ENCODE results near the gene GRIFIN.

DNA sequence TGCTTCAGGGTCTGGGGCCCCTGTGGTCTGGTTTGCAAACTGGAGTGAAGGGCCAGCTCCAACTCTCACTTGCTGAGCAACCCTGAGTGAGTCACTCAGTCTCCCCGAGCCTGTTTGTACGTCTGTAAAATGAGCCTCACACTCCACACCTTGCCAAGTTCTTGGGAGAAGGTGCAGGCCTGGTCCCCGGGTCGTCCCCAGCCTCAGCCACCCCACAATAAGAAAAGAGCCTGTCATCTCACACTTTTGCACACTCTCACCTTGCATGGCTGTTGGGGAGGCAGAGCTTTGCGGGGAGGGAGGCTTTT, 5.2 kb downstream of the GRIFIN start:
- TF ChIP-seq, protein P1, sequence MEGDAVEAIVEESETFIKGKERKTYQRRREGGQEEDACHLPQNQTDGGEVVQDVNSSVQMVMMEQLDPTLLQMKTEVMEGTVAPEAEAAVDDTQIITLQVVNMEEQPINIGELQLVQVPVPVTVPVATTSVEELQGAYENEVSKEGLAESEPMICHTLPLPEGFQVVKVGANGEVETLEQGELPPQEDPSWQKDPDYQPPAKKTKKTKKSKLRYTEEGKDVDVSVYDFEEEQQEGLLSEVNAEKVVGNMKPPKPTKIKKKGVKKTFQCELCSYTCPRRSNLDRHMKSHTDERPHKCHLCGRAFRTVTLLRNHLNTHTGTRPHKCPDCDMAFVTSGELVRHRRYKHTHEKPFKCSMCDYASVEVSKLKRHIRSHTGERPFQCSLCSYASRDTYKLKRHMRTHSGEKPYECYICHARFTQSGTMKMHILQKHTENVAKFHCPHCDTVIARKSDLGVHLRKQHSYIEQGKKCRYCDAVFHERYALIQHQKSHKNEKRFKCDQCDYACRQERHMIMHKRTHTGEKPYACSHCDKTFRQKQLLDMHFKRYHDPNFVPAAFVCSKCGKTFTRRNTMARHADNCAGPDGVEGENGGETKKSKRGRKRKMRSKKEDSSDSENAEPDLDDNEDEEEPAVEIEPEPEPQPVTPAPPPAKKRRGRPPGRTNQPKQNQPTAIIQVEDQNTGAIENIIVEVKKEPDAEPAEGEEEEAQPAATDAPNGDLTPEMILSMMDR (IDR thresholded peaks at IDR 0.05 in 2 of 3, conservative IDR thresholded peaks at IDR 0.05 in 1 of 3; ENCODE audit: insufficient read depth in 2 of 3, low read depth in 1 of 3, low read length in 3 of 3), result no peak
- TF ChIP-seq RBBP5 (IDR thresholded peaks at IDR 0.05; ENCODE audit: borderline replicate concordance, insufficient read depth, low read length, poor library complexity, severe bottlenecking), result no peak
- TF ChIP-seq TBP (optimal IDR thresholded peaks at IDR 0.05; ENCODE audit: low read depth, low read length), result no peak
- no peak for TF ChIP-seq CSDE1 (IDR thresholded peaks at IDR 0.05)
- no peak for TF ChIP-seq NFXL1 (CRISPR knock-in tag; IDR thresholded peaks at IDR 0.05)
- no peak for TF ChIP-seq CBX5 (IDR thresholded peaks at IDR 0.05; ENCODE audit: borderline replicate concordance, low read depth)
- TF ChIP-seq POLR2A (conservative IDR thresholded peaks at IDR 0.05), result no peak
- no peak for TF ChIP-seq ARNT (IDR thresholded peaks at IDR 0.05)
- no peak for TF ChIP-seq ZNF780A (CRISPR knock-in tag; IDR thresholded peaks at IDR 0.05)
- TF ChIP-seq ELF4 (CRISPR knock-in tag; IDR thresholded peaks at IDR 0.05), result no peak
- TF ChIP-seq NRF1 (conservative IDR thresholded peaks at IDR 0.05 in 1 of 2, IDR thresholded peaks at IDR 0.05 in 1 of 2), result no peak
- no peak for TF ChIP-seq POLR2AphosphoS5 (IDR thresholded peaks at IDR 0.05; ENCODE audit: control insufficient read depth, insufficient read depth, low read depth, low read length)
- no peak for TF ChIP-seq PRMT5 (CRISPR knock-in tag; IDR thresholded peaks at IDR 0.05)
